GM23338 (cell line): ENCODE data around the gene GRID2. TPM values are rescaled to one million over a fixed set of nuclear protein-coding genes. Genes with fewer than 3 reads are reported as not detected.

Source experiments
- ATAC-seq: fragments of 200-7000 bp; cut with Tn5 transposase; 3 replicates; pipeline ENCODE4 v1.9.1; 2020
- DNase-seq: peaks from one replicate; pipeline ENCODE4 v3.0.0-alpha.2; 2015; ENCODE audit warnings: low spot score
- H2AFZ ChIP-seq: fragments of 200-600 bp; sonication (generic); 2 replicates; pipeline ENCODE4 v1.8.0; 2016; ENCODE audit warnings: antibody characterized with exemption, mild to moderate bottlenecking, moderate library complexity
- H3F3A ChIP-seq: fragments of 200-600 bp; sonication (generic); replicated peaks from 2 replicates; pipeline ENCODE4 v1.8.0; 2017; ENCODE audit warnings: antibody characterized with exemption, mixed run types, low read depth
- H3K27ac ChIP-seq: fragments of 200-600 bp; sonication (generic); 2 replicates; pipeline ENCODE4 v1.6.1; 2016; ENCODE audit warnings: low read depth
- H3K27me3 ChIP-seq: fragments of 200-600 bp; sonication (generic); 2 replicates; pipeline ENCODE4 v1.8.0; 2016; ENCODE audit warnings: mild to moderate bottlenecking, mixed run types, moderate library complexity; ENCODE audit not compliant: insufficient read depth
- H3K36me3 ChIP-seq: fragments of 200-600 bp; sonication (generic); 2 replicates; pipeline ENCODE4 v1.8.0; 2016; ENCODE audit warnings: mild to moderate bottlenecking; ENCODE audit not compliant: insufficient read depth
- H3K4me1 ChIP-seq: fragments of 200-600 bp; sonication (generic); 2 replicates; pipeline ENCODE4 v1.8.0; 2016; ENCODE audit warnings: mild to moderate bottlenecking, moderate library complexity; ENCODE audit not compliant: insufficient read depth
- H3K4me2 ChIP-seq: fragments of 200-600 bp; sonication (generic); 2 replicates; pipeline ENCODE4 v1.7.1; 2017; ENCODE audit warnings: mixed run types
- H3K4me3 ChIP-seq: fragments of 200-600 bp; sonication (generic); 2 replicates; pipeline ENCODE4 v1.6.1; 2016; ENCODE audit warnings: mixed run types
- H3K79me2 ChIP-seq: fragments of 200-600 bp; sonication (generic); replicated peaks from 2 replicates; pipeline ENCODE4 v1.8.0; 2017; ENCODE audit warnings: mild to moderate bottlenecking; ENCODE audit not compliant: insufficient read depth
- H3K9me2 ChIP-seq: fragments of 200-600 bp; sonication (generic); 2 replicates; pipeline ENCODE4 v1.8.0; 2017; ENCODE audit not compliant: insufficient read depth
- H4K20me1 ChIP-seq: fragments of 200-600 bp; sonication (generic); replicated peaks from 2 replicates; pipeline ENCODE4 v1.8.0; 2017; ENCODE audit warnings: mild to moderate bottlenecking; ENCODE audit not compliant: insufficient read depth
- H3K27ac Mint-ChIP-seq: 2 replicates; pipeline ENCODE4 v1.8.0; 2020; ENCODE audit warnings: inconsistent platforms, mild to moderate bottlenecking, moderate library complexity, mixed read lengths
- H3K27me3 Mint-ChIP-seq: 3 replicates; pipeline ENCODE4 v1.8.0; 2022; ENCODE audit warnings: low read depth, mild to moderate bottlenecking, moderate library complexity, mixed read lengths, inconsistent platforms; ENCODE audit not compliant: insufficient read depth, poor library complexity
- H3K36me3 Mint-ChIP-seq: 3 replicates; pipeline ENCODE4 v1.8.0; 2021; ENCODE audit warnings: low read depth, mild to moderate bottlenecking, inconsistent platforms, moderate library complexity, mixed read lengths
- H3K4me1 Mint-ChIP-seq: 3 replicates; pipeline ENCODE4 v1.8.0; 2020; ENCODE audit warnings: mild to moderate bottlenecking, inconsistent platforms, mixed read lengths
- H3K4me3 Mint-ChIP-seq: 3 replicates; pipeline ENCODE4 v1.8.0; 2021; ENCODE audit warnings: moderate library complexity, mild to moderate bottlenecking, inconsistent platforms, mixed read lengths
- H3K9me3 Mint-ChIP-seq: 3 replicates; pipeline ENCODE4 v1.8.0; 2020; ENCODE audit warnings: moderate library complexity, mild to moderate bottlenecking, inconsistent platforms, mixed read lengths
- CREB1 ChIP-seq: fragments of 250-450 bp; sonication (Bioruptor Pico); IDR thresholded peaks from 2 replicates; pipeline ENCODE4 v1.5.0; 2020; ENCODE audit warnings: low read depth, mild to moderate bottlenecking, moderate library complexity
- CTCF ChIP-seq, 2 experiments: fragments of 200-600 bp in 1 of 2; sonication (generic) in 1 of 2; conservative IDR thresholded peaks; 2 replicates each; pipeline versions ENCODE4 v1.5.1 to v1.6.1; 2016 to 2017; ENCODE audit warnings: antibody characterized with exemption in 2 of 2, low read depth in 2 of 2, mild to moderate bottlenecking in 2 of 2, moderate library complexity in 1 of 2
- ETS1 ChIP-seq: IDR thresholded peaks from 2 replicates; pipeline ENCODE4 v1.6.1; 2016; ENCODE audit warnings: antibody characterized with exemption
- EZH2 ChIP-seq: fragments of 200-600 bp; sonication (generic); IDR thresholded peaks from one replicate; pipeline ENCODE4 v1.8.0; 2017; ENCODE audit warnings: antibody characterized with exemption, mild to moderate bottlenecking, low read depth; ENCODE audit not compliant: unreplicated experiment
- EZH2phosphoT487 ChIP-seq: fragments of 200-600 bp; sonication (generic); IDR thresholded peaks from one replicate; pipeline ENCODE4 v1.8.1; 2018; ENCODE audit warnings: antibody characterized with exemption; ENCODE audit not compliant: unreplicated experiment
- JUNB ChIP-seq: IDR thresholded peaks from one replicate; pipeline ENCODE4 v1.6.1; 2016; ENCODE audit warnings: antibody characterized with exemption; ENCODE audit not compliant: unreplicated experiment
- NANOG ChIP-seq: IDR thresholded peaks from 2 replicates; pipeline ENCODE4 v1.6.1; 2016; ENCODE audit warnings: antibody characterized with exemption, borderline replicate concordance
- POLR2AphosphoS5 ChIP-seq: IDR thresholded peaks from 2 replicates; pipeline ENCODE4 v1.6.1; 2016; ENCODE audit warnings: antibody characterized with exemption, low read depth
- REST ChIP-seq: IDR thresholded peaks from one replicate; pipeline ENCODE4 v1.6.1; 2018; ENCODE audit warnings: antibody characterized with exemption; ENCODE audit not compliant: unreplicated experiment
- STAT1 ChIP-seq: IDR thresholded peaks from one replicate; pipeline ENCODE4 v1.6.1; 2016; ENCODE audit warnings: antibody characterized with exemption; ENCODE audit not compliant: unreplicated experiment
- ZNF114 ChIP-seq: fragments of 250-450 bp; sonication (Bioruptor Pico); IDR thresholded peaks from 2 replicates; pipeline ENCODE4 v1.5.0; 2020; ENCODE audit warnings: mild to moderate bottlenecking, moderate library complexity
- ZNF331 ChIP-seq: fragments of 250-450 bp; sonication (Bioruptor Pico); IDR thresholded peaks from 2 replicates; pipeline ENCODE4 v1.5.0; 2020; ENCODE audit warnings: low read depth, mild to moderate bottlenecking, moderate library complexity
- polyA plus RNA-seq: library from polyadenylated mRNA; unstranded; fragments of >200 nt; fragmentation: Nextera tagmentation; extraction: Ambion mirVana; gene quantifications from 2 replicates; pipeline ENCODE4 v1.2.1, GENCODE V29; 2016
- total RNA-seq: library from RNA; depleted of rRNA; stranded (reverse); fragments of >200 nt; shearing (Covaris generic); gene quantifications from 2 replicates; pipeline ENCODE4 v1.2.3, GENCODE V29; 2014
- TF ChIP-seq, protein P1 (sequence below): fragments of 250-450 bp; sonication (Bioruptor Pico); IDR thresholded peaks from 2 replicates; pipeline ENCODE4 v1.5.0; 2020; ENCODE audit warnings: mild to moderate bottlenecking, moderate library complexity

GRID2 gene
- total and polyA plus RNA-seq, 2 experiments from 2014 or later: 19.9 to 65.4 TPM

DNA sequence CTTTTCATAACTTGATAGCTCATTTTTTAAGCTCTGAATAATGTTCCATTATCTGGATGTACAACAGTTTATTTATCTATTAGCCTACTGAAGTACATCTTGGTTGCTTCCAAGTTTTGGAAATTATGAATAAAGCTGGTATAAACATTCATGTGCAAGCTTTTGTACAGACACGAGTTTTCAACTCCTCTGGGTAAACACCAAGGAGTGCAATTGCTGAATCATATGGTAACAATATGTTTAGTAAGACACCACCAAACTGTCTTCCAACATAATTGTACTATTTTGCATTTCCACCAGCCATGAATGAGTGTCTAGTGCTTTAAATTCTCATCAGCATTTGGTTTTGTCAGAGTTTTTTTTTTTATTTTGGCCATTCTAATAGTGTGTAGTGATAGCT lies 1258.1 kb downstream of the GRID2 start:
- Mint-ChIP-seq H3K27me3 (no peaks in the 10 kb centered on the region), H3K4me3 (no peak overlapping the region), H3K9me3 (peaks cover 6% of the 10 kb centered on the region; the same call in 2 of the 3 replicates), H3K27ac (no peak overlapping the region), H3K36me3 (no peaks in the 10 kb centered on the region), H3K4me1 (no peaks in the 10 kb centered on the region; the same call in 2 of the 3 replicates)
- H3K27me3 ChIP-seq: no peaks in the 10 kb centered on the region
- no peak for ATAC-seq
- no peak for TF ChIP-seq CREB1
- no peak for TF ChIP-seq POLR2AphosphoS5
- TF ChIP-seq ZNF114 (CRISPR knock-in tag): no peak
- TF ChIP-seq EZH2: no peak
- TF ChIP-seq REST: no peak
- no peak for TF ChIP-seq ZNF331 (CRISPR knock-in tag)
- no peak for TF ChIP-seq ETS1
- no peak for TF ChIP-seq NANOG
- no peak for TF ChIP-seq JUNB
- TF ChIP-seq STAT1: no peak
- TF ChIP-seq, protein P1, sequence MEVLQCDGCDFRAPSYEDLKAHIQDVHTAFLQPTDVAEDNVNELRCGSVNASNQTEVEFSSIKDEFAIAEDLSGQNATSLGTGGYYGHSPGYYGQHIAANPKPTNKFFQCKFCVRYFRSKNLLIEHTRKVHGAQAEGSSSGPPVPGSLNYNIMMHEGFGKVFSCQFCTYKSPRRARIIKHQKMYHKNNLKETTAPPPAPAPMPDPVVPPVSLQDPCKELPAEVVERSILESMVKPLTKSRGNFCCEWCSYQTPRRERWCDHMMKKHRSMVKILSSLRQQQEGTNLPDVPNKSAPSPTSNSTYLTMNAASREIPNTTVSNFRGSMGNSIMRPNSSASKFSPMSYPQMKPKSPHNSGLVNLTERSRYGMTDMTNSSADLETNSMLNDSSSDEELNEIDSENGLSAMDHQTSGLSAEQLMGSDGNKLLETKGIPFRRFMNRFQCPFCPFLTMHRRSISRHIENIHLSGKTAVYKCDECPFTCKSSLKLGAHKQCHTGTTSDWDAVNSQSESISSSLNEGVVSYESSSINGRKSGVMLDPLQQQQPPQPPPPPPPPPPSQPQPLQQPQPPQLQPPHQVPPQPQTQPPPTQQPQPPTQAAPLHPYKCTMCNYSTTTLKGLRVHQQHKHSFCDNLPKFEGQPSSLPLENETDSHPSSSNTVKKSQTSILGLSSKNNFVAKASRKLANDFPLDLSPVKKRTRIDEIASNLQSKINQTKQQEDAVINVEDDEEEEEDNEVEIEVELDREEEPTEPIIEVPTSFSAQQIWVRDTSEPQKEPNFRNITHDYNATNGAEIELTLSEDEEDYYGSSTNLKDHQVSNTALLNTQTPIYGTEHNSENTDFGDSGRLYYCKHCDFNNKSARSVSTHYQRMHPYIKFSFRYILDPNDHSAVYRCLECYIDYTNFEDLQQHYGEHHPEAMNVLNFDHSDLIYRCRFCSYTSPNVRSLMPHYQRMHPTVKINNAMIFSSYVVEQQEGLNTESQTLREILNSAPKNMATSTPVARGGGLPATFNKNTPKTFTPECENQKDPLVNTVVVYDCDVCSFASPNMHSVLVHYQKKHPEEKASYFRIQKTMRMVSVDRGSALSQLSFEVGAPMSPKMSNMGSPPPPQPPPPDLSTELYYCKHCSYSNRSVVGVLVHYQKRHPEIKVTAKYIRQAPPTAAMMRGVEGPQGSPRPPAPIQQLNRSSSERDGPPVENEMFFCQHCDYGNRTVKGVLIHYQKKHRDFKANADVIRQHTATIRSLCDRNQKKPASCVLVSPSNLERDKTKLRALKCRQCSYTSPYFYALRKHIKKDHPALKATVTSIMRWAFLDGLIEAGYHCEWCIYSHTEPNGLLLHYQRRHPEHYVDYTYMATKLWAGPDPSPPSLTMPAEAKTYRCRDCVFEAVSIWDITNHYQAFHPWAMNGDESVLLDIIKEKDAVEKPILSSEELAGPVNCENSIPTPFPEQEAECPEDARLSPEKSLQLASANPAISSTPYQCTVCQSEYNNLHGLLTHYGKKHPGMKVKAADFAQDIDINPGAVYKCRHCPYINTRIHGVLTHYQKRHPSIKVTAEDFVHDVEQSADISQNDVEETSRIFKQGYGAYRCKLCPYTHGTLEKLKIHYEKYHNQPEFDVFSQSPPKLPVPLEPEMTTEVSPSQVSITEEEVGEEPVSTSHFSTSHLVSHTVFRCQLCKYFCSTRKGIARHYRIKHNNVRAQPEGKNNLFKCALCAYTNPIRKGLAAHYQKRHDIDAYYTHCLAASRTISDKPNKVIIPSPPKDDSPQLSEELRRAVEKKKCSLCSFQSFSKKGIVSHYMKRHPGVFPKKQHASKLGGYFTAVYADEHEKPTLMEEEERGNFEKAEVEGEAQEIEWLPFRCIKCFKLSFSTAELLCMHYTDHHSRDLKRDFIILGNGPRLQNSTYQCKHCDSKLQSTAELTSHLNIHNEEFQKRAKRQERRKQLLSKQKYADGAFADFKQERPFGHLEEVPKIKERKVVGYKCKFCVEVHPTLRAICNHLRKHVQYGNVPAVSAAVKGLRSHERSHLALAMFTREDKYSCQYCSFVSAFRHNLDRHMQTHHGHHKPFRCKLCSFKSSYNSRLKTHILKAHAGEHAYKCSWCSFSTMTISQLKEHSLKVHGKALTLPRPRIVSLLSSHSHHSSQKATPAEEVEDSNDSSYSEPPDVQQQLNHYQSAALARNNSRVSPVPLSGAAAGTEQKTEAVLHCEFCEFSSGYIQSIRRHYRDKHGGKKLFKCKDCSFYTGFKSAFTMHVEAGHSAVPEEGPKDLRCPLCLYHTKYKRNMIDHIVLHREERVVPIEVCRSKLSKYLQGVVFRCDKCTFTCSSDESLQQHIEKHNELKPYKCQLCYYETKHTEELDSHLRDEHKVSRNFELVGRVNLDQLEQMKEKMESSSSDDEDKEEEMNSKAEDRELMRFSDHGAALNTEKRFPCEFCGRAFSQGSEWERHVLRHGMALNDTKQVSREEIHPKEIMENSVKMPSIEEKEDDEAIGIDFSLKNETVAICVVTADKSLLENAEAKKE: no peak
- no peak for TF ChIP-seq EZH2phosphoT487
- TF ChIP-seq CTCF (conservative IDR thresholded peaks at IDR 0.05; ENCODE audit: low read depth in 2 of 2): no peak
- H3K4me3 ChIP-seq: no peak overlapping the region
- H3K36me3 ChIP-seq: no peaks in the 10 kb centered on the region
- no peak overlapping the region for H3K27ac ChIP-seq
- no peak overlapping the region for H3K4me2 ChIP-seq
- H3F3A ChIP-seq: no peaks in the 10 kb centered on the region
- H4K20me1 ChIP-seq: no peaks in the 10 kb centered on the region
- no peak for DNase-seq
- H3K9me2 ChIP-seq: no peaks in the 10 kb centered on the region
- H2AFZ ChIP-seq: no peak overlapping the region
- H3K4me1 ChIP-seq: no peaks in the 10 kb centered on the region
- H3K79me2 ChIP-seq: no peaks in the 10 kb centered on the region
